GM10266 (cell line): Measurements from ENCODE around the gene GAB2.

Experiments used
- DNase-seq: peaks from one replicate; pipeline ENCODE4 v3.0.0; 2012; ENCODE audit errors: extremely low spot score
- CTCF ChIP-seq: IDR thresholded peaks from 2 replicates; pipeline ENCODE4 v1.5.1; 2012; ENCODE audit warnings: mild to moderate bottlenecking, low read depth; ENCODE audit not compliant: control insufficient read depth, insufficient read depth; ENCODE audit errors: missing control alignments

Gene GAB2

DNA sequence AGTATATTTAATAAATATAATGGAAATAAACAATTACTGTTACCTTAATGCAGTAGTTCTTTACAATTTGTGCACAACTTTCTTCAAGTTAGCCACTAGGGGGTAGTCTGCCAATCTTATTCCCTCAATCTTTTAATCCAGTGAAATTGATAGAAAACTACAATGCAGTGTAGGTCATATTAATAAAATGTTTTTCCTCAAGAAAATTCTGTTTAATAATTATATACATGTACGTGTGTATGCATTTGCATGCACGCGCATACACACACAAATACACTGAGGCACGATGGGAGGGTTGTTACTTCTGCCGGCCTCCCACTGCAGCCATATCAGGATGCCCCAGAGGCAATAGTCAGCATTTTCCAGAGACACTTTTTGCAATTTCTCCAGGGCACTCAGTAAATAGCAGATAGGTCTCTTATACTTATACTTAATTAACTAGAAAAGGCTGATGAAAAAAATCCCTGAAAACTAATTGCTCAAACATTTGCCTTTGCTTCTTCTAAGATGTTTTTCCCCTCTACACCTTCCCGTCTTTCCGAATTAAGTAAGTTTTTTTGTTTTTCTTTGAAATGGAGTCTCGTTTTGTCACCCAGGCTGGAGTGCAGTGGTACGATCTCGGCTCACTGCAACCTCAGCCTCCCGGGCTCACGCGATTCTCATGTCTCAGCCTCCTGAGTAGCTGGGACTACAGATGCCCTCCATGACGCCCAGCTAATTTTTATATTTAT, 3.1 kb downstream of the GAB2 start:
- DNase-seq = no peak
- peak; percentile 37 for TF ChIP-seq CTCF

DNA sequence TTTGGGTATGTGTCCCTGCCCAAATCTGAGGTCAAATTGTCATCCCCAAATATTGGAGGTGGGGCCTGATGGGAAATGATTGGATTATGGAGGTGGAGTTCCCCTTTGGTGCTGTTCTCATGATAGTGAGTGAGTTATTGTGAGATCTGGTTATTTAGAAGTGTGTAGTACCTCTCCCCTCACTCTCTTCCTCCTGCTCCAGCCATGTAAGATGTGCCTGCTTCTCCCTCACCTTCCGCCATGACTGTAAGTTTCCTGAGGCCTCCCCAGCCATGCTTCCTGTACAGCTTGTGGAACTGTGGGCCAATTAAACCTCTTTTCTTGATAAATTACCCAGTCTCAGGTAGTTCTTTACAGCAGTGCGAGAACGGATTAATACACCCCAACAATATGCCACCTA, 9.0 kb downstream of the GAB2 start:
- no peak for TF ChIP-seq CTCF
- DNase-seq = no peak

GRCh38 chr11:78406568-78407196, 10.9 kb downstream of the GAB2 start:
- no peak for TF ChIP-seq CTCF
- no peak for DNase-seq

DNA sequence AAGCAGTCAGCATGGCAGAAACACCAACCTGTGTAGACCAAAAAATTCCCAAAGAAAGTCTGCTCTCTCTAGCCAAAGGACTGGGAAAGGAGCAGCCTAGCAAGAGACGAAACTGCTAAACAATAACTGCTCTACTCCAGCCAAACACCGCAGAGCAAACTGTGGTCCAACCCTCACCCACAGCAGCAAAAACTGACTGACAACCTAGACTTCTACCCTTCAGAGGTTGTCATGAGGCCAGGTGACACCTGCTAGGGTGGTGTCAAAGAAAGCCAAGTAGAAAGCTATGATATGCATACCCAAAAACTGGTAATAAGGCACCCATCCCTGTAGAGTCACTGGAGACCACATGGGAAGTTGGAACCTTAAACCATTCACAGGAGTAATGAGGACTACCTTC, 11.8 kb downstream of the GAB2 start:
- no peak for TF ChIP-seq CTCF
- DNase-seq = no peak

GRCh38 chr11:78403781-78404180, 13.8 kb downstream of the GAB2 start:
- no peak for TF ChIP-seq CTCF
- no peak for DNase-seq

DNA sequence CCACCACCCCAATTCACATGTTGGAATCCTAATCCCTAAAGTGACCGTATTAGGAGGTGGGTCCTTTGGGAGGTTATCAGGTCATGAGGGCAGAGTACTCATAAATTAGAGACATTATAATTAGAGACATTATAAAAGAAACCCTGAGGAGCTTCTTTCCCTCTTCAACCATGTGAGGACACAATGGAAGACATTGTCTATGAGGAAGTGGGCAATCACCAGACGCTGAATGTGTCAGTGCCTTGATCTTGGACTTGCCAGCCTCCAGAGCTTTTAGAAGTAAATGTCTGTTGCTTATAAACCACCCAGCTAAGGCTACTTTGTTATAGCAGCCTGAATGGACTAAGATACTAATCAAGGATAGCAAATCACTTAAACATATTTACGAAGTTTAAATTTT, 14.8 kb downstream of the GAB2 start:
- TF ChIP-seq CTCF = no peak

DNA sequence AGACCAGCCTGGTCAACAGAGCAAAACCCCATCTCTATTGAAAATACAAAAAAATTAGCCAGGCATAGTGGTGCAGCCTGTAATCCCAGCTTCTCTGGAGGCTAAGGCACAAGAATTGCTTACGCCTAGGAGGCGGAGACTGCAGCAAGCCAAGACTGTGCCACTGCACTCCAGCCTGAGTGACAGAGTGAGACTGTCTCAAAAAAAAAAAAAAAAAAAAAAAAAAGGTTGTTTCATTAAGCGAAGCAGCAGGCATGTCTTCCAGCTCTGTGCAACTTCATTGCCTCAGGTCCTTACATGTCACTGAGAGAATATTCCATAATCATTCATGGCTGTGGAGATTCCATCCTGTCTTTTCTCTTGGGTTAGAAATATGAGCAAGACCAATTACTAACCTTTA, 16.9 kb downstream of the GAB2 start:
- TF ChIP-seq CTCF = no peak
- DNase-seq = no peak

More for the DNA sequence above, 14.8 kb downstream of the GAB2 start:
- no peak for DNase-seq
